Caco-2 (cell line): ENCODE data around the gene CYB5RL. TPM values are rescaled to one million over a fixed set of nuclear protein-coding genes. Genes with fewer than 3 reads are reported as not detected.

Experiments used
- BruUV-seq: library from RNA; stranded (reverse); fragments of 400-500 nt; replicated peaks from 2 replicates; lab custom pipeline; 2021; lab: Mats Ljungman, UMichigan
- CTCF ChIA-PET: fragments of 300-600 bp; sonication (Branson Sonifier 250); formaldehyde crosslinking; loops from one replicate; lab custom pipeline; 2022; ENCODE audit warnings: antibody characterized with exemption; lab: Charles Lee
- POLR2A ChIA-PET: fragments of 300-600 bp; sonication (Branson Sonifier 250); formaldehyde crosslinking; loops from one replicate; lab custom pipeline; 2022; ENCODE audit warnings: antibody characterized with exemption; lab: Charles Lee
- DNase-seq, 2 experiments: peaks; one replicate each; pipeline versions ENCODE4 v3.0.0 to v3.0.0-alpha.2; 2020 to 2022
- H3K27me3 ChIP-seq: replicated peaks from 2 replicates; pipeline ENCODE4 v1.6.0; 2011; ENCODE audit warnings: low read length; ENCODE audit not compliant: control insufficient read depth, insufficient read depth
- H3K36me3 ChIP-seq: 2 replicates; pipeline ENCODE4 v1.5.1; 2011; ENCODE audit warnings: low read length; ENCODE audit not compliant: control insufficient read depth, insufficient read depth
- H3K4me1 ChIP-seq: fragments of 250-450 bp; sonication (Bioruptor Pico); 2 replicates; pipeline ENCODE4 v1.5.1; 2020; ENCODE audit warnings: mild to moderate bottlenecking
- H3K4me3 ChIP-seq: 2 replicates; pipeline ENCODE4 v1.5.1; 2011; ENCODE audit warnings: low read depth, mild to moderate bottlenecking, control low read depth, low read length
- H3K9me3 ChIP-seq: fragments of 250-450 bp; sonication (Bioruptor Pico); 2 replicates; pipeline ENCODE4 v1.5.1; 2020; ENCODE audit warnings: mild to moderate bottlenecking, moderate library complexity
- H3K27ac Mint-ChIP-seq: one replicate; pipeline ENCODE4 v1.8.0; 2022; ENCODE audit warnings: mixed read lengths; ENCODE audit not compliant: unreplicated experiment
- H3K27me3 Mint-ChIP-seq: one replicate; pipeline ENCODE4 v1.8.0; 2022; ENCODE audit warnings: mixed read lengths; ENCODE audit not compliant: insufficient read depth, unreplicated experiment
- H3K36me3 Mint-ChIP-seq: one replicate; pipeline ENCODE4 v1.8.0; 2022; ENCODE audit warnings: mild to moderate bottlenecking, mixed read lengths; ENCODE audit not compliant: insufficient read depth, unreplicated experiment
- H3K4me1 Mint-ChIP-seq: one replicate; pipeline ENCODE4 v1.8.0; 2022; ENCODE audit warnings: low read depth, mixed read lengths; ENCODE audit not compliant: unreplicated experiment
- H3K4me3 Mint-ChIP-seq: one replicate; pipeline ENCODE4 v1.8.0; 2022; ENCODE audit warnings: mild to moderate bottlenecking, moderate library complexity, mixed read lengths; ENCODE audit not compliant: unreplicated experiment
- H3K9me3 Mint-ChIP-seq: one replicate; pipeline ENCODE4 v1.8.0; 2022; ENCODE audit warnings: mixed read lengths; ENCODE audit not compliant: unreplicated experiment
- intact Hi-C: fragments of 100-400 bp; cut with micrococcal nuclease; formaldehyde crosslinking; loops from one replicate; pipeline ENCODE4 v1.10.0; 2022; ENCODE audit not compliant: unreplicated experiment
- total RNA-seq: library from RNA; stranded (reverse); gene quantifications from 2 replicates; pipeline ENCODE4 v1.2.3, GENCODE V29; 2022
- TF ChIP-seq, protein P1 (sequence below), 2 experiments: fragments of 200-600 bp in 1 of 2; IDR thresholded peaks; 1 replicate in 1 of 2; 2 replicates in 1 of 2; pipeline versions ENCODE4 v1.5.1 to v1.8.0; 2011 to 2022; ENCODE audit warnings: antibody characterized with exemption in 1 of 2, control low read depth in 1 of 2, inconsistent platforms in 1 of 2, low read depth in 1 of 2, low read length in 1 of 2, mild to moderate bottlenecking in 1 of 2, moderate library complexity in 1 of 2; ENCODE audit not compliant: insufficient read depth in 1 of 2, severe bottlenecking in 1 of 2, unreplicated experiment in 1 of 2

CYB5RL gene
- total RNA-seq, 1 experiment from 2014 or later = 10.0 TPM

- TF ChIP-seq, protein P1, sequence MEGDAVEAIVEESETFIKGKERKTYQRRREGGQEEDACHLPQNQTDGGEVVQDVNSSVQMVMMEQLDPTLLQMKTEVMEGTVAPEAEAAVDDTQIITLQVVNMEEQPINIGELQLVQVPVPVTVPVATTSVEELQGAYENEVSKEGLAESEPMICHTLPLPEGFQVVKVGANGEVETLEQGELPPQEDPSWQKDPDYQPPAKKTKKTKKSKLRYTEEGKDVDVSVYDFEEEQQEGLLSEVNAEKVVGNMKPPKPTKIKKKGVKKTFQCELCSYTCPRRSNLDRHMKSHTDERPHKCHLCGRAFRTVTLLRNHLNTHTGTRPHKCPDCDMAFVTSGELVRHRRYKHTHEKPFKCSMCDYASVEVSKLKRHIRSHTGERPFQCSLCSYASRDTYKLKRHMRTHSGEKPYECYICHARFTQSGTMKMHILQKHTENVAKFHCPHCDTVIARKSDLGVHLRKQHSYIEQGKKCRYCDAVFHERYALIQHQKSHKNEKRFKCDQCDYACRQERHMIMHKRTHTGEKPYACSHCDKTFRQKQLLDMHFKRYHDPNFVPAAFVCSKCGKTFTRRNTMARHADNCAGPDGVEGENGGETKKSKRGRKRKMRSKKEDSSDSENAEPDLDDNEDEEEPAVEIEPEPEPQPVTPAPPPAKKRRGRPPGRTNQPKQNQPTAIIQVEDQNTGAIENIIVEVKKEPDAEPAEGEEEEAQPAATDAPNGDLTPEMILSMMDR (IDR thresholded peaks at IDR 0.05; ENCODE audit: insufficient read depth in 1 of 2, low read depth in 1 of 2, low read length in 1 of 2, severe bottlenecking in 1 of 2, unreplicated experiment in 1 of 2) = no peak
- BruUV-seq = no TSS peak
- Mint-ChIP-seq H3K27ac (no peak overlapping the region), H3K4me1 (no peaks in the 10 kb centered on the region), H3K36me3 (peaks cover 51% of the 10 kb centered on the region), H3K4me3 (no peak overlapping the region), H3K27me3 (no peaks in the 10 kb centered on the region), H3K9me3 (no peaks in the 10 kb centered on the region)
- no peak for DNase-seq
- H3K36me3 ChIP-seq = no peaks in the 10 kb centered on the region; the same call in 1 of the 2 replicates
- intact Hi-C loops = no loop called here
- H3K9me3 ChIP-seq = no peaks in the 10 kb centered on the region
- POLR2A ChIA-PET = no interaction called here
- H3K4me1 ChIP-seq = no peaks in the 10 kb centered on the region
- no peaks in the 10 kb centered on the region for H3K27me3 ChIP-seq
- no peak overlapping the region for H3K4me3 ChIP-seq
- CTCF ChIA-PET = no interaction called here
Observed at GRCh38 chr1:54221113-54221834, 21.4 kb upstream of the CYB5RL start.

DNA sequence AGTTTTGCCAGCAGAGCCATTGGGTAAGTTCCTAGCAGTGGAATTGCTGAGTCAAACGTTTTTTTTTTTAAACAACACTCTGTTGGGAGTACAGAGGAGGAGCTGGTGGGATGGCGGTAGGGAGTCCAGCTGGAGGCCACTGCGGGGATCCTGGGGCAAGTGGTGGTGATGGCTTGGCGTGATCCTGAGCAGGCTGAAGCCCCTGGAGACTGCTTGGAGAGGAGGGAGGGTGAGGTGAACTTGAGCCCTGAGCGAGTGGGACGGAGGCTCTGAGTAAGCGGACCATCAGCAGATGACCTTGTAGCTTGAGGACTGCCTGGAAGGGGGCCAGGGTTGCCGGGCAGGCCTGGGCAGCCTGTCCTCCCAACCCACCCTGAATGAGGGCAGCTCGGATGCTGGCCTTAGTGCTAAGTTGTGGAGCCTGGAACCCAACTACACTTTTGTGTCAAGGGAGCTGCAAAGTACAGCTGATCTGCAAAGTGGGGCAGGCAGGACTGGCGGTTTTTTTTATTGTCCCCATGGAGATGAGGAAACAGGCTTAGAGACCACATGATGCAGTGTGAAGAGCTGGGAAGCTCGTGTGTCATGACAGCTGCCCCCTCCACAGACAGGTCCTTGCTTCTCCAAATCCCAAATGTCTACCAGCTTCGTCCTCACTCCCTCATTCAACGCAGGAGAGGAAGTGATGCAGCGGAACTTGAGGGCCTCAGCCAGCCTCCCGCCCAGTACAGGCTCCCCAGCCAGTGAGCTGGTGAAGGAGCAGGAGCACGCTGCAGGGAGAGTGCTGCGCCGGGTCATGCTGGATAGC, 20.4 kb upstream of the CYB5RL start:
- H3K9me3 ChIP-seq = no peaks in the 10 kb centered on the region
- H3K36me3 ChIP-seq = no peaks in the 10 kb centered on the region; the same call in 1 of the 2 replicates
- Mint-ChIP-seq H3K27ac (no peak overlapping the region), H3K4me3 (no peak overlapping the region), H3K36me3 (peaks cover 59% of the 10 kb centered on the region), H3K27me3 (no peaks in the 10 kb centered on the region), H3K9me3 (no peaks in the 10 kb centered on the region), H3K4me1 (no peaks in the 10 kb centered on the region)
- intact Hi-C loops = no loop called here
- no peak for DNase-seq
- ChIA-PET POLR2A (interaction anchor here (0.6 kb wide), 1 partner anchor 269 kb away, joined by 6 read pairs; no protein-coding TSS in a partner anchor), CTCF (interaction anchor here (0.7 kb wide), 1 partner anchor 18 kb away, joined by 3 read pairs; no protein-coding TSS in a partner anchor)
- no TSS peak for BruUV-seq
- H3K4me1 ChIP-seq = no peaks in the 10 kb centered on the region
- H3K4me3 ChIP-seq = no peak overlapping the region
- H3K27me3 ChIP-seq = no peaks in the 10 kb centered on the region
- TF ChIP-seq, protein P1 (IDR thresholded peaks at IDR 0.05; ENCODE audit: insufficient read depth in 1 of 2, low read depth in 1 of 2, low read length in 1 of 2, severe bottlenecking in 1 of 2, unreplicated experiment in 1 of 2) = no peak

DNA sequence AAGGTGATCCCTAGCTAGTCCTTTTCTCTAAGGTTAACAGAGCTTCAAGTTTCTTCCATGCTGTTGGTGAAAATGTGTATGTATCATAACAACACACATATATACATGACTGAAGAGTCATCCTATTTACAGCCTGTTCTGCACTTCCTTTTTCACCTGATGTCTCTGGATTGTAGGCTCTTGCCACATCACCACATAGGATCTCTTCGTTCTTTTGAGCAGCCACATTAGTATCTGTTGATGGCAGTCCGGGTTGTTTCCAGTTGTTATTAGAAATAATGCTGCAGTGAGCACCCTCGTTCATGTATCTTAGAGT, 19.8 kb upstream of the CYB5RL start:
- POLR2A ChIA-PET = no interaction called here
- H3K9me3 Mint-ChIP-seq = no peaks in the 10 kb centered on the region
- H3K4me3 Mint-ChIP-seq = no peak overlapping the region
- Histone ChIP-seq H3K36me3 (no peaks in the 10 kb centered on the region; the same call in 1 of the 2 replicates), H3K4me3 (no peak overlapping the region), H3K9me3 (no peaks in the 10 kb centered on the region), H3K4me1 (no peaks in the 10 kb centered on the region), H3K27me3 (no peaks in the 10 kb centered on the region)
- CTCF ChIA-PET = interaction anchor here (0.7 kb wide), 1 partner anchor 19 kb away, joined by 3 read pairs; no protein-coding TSS in a partner anchor
- intact Hi-C loops = no loop called here
- H3K36me3 Mint-ChIP-seq = peaks cover 56% of the 10 kb centered on the region
- H3K4me1 Mint-ChIP-seq = no peaks in the 10 kb centered on the region
- TF ChIP-seq, protein P1 (IDR thresholded peaks at IDR 0.05; ENCODE audit: insufficient read depth in 1 of 2, low read depth in 1 of 2, low read length in 1 of 2, severe bottlenecking in 1 of 2, unreplicated experiment in 1 of 2) = no peak
- no peak overlapping the region for H3K27ac Mint-ChIP-seq
- DNase-seq = no peak
- no TSS peak for BruUV-seq
- no peaks in the 10 kb centered on the region for H3K27me3 Mint-ChIP-seq
